IMR-90 (cell line): ENCODE data around the gene LTC4S. TPM values are rescaled to one million over a fixed set of nuclear protein-coding genes. Genes with fewer than 3 reads are reported as not detected.
A peak's percentile ranks its signal among the peaks of the same experiment; 100 is the strongest.

ENCODE experiments used
- ATAC-seq: fragments of 200-7000 bp; cut with Tn5 transposase; 2 replicates; pipeline ENCODE4 v1.9.1; 2020; ENCODE audit warnings: low read depth, mild to moderate bottlenecking, moderate library complexity
- BruUV-seq: library from RNA; stranded (reverse); fragments of 400-500 nt; replicated peaks from 2 replicates; lab custom pipeline; 2021; lab: Mats Ljungman, UMichigan
- CTCF ChIA-PET: fragments of 300-600 bp; formaldehyde crosslinking; extraction: SDS; loops from one replicate; lab custom pipeline; 2021; ENCODE audit warnings: antibody characterized with exemption; lab: Yijun Ruan, JAX
- POLR2A ChIA-PET: fragments of 300-600 bp; sonication (Branson Sonifier 250); formaldehyde crosslinking; loops from one replicate; lab custom pipeline; 2022; ENCODE audit warnings: antibody characterized with exemption; ENCODE audit not compliant: unreplicated experiment; lab: Charles Lee
- DNase-seq: peaks from one replicate; pipeline ENCODE4 v3.0.0; 2013
- H2AFZ ChIP-seq: replicated peaks from 2 replicates; pipeline ENCODE3; 2013; ENCODE audit warnings: low read length, mild to moderate bottlenecking; ENCODE audit not compliant: poor library complexity
- H2AK5ac ChIP-seq: 2 replicates; pipeline ENCODE4 v1.6.1; 2013; ENCODE audit warnings: low read depth, low read length, inconsistent platforms
- H2AK9ac ChIP-seq: replicated peaks from 2 replicates; pipeline ENCODE3; 2013; ENCODE audit warnings: mild to moderate bottlenecking, low read depth, low read length, moderate library complexity; ENCODE audit not compliant: poor library complexity
- H2BK120ac ChIP-seq: 2 replicates; pipeline ENCODE4 v1.6.1; 2013; ENCODE audit warnings: low read depth, low read length, inconsistent platforms
- H2BK15ac ChIP-seq: 3 replicates; pipeline ENCODE4 v1.6.1; 2013; ENCODE audit warnings: low read depth, low read length, inconsistent platforms
- H2BK20ac ChIP-seq: 2 replicates; pipeline ENCODE4 v1.6.1; 2013; ENCODE audit warnings: low read depth, mild to moderate bottlenecking, inconsistent platforms, low read length, moderate library complexity
- H2BK5ac ChIP-seq: 2 replicates; pipeline ENCODE4 v1.6.1; 2013; ENCODE audit warnings: mild to moderate bottlenecking, low read depth, low read length, inconsistent platforms; ENCODE audit not compliant: poor library complexity, severe bottlenecking
- H3K14ac ChIP-seq: replicated peaks from 2 replicates; pipeline ENCODE4 v1.6.1; 2013; ENCODE audit warnings: low read depth, low read length, inconsistent platforms
- H3K18ac ChIP-seq: 2 replicates; pipeline ENCODE4 v1.6.1; 2013; ENCODE audit warnings: low read depth, low read length, control low read depth
- H3K23ac ChIP-seq: 2 replicates; pipeline ENCODE4 v1.6.1; 2013; ENCODE audit warnings: low read depth, low read length, inconsistent platforms
- H3K27ac ChIP-seq: 2 replicates; pipeline ENCODE4 v1.5.1; 2013; ENCODE audit warnings: mild to moderate bottlenecking, control low read depth, low read length; ENCODE audit not compliant: insufficient read depth
- H3K27me3 ChIP-seq: 2 replicates; pipeline ENCODE4 v1.6.1; 2013; ENCODE audit warnings: low read length; ENCODE audit not compliant: control insufficient read depth, insufficient read depth
- H3K36me3 ChIP-seq: 2 replicates; pipeline ENCODE4 v1.6.1; 2013; ENCODE audit warnings: low read length, mixed read lengths; ENCODE audit not compliant: control insufficient read depth, insufficient read depth
- H3K4ac ChIP-seq: 2 replicates; pipeline ENCODE4 v1.6.1; 2013; ENCODE audit warnings: low read depth, low read length, inconsistent platforms
- H3K4me1 ChIP-seq: 2 replicates; pipeline ENCODE4 v1.6.1; 2013; ENCODE audit warnings: low read length, mixed read lengths; ENCODE audit not compliant: control insufficient read depth, insufficient read depth
- H3K4me2 ChIP-seq: 2 replicates; pipeline ENCODE4 v1.6.1; 2013; ENCODE audit warnings: low read depth, mild to moderate bottlenecking, control low read depth, low read length, moderate library complexity
- H3K4me3 ChIP-seq: 2 replicates; pipeline ENCODE4 v1.5.1; 2013; ENCODE audit warnings: low read depth, mild to moderate bottlenecking, control low read depth, low read length, moderate library complexity; ENCODE audit not compliant: insufficient read depth
- H3K56ac ChIP-seq: 2 replicates; pipeline ENCODE4 v1.6.1; 2013; ENCODE audit warnings: low read length, inconsistent platforms; ENCODE audit not compliant: insufficient read depth; ENCODE audit errors: extremely low read depth
- H3K79me1 ChIP-seq, 2 experiments: 2 replicates each; pipeline ENCODE4 v1.6.1; 2013; ENCODE audit warnings: low read length in 2 of 2, inconsistent platforms in 1 of 2, low read depth in 1 of 2
- H3K9ac ChIP-seq: 2 replicates; pipeline ENCODE4 v1.6.1; 2013; ENCODE audit warnings: low read depth, low read length, control low read depth
- H3K9me1 ChIP-seq: 2 replicates; pipeline ENCODE4 v1.6.1; 2013; ENCODE audit warnings: low read length, inconsistent platforms; ENCODE audit not compliant: insufficient read depth
- H3K9me3 ChIP-seq: 2 replicates; pipeline ENCODE4 v1.6.1; 2013; ENCODE audit warnings: low read length; ENCODE audit not compliant: control insufficient read depth, insufficient read depth
- H4K20me1 ChIP-seq: 2 replicates; pipeline ENCODE4 v1.6.1; 2013; ENCODE audit warnings: low read length, inconsistent platforms; ENCODE audit not compliant: insufficient read depth
- H4K5ac ChIP-seq: 2 replicates; pipeline ENCODE4 v1.6.1; 2013; ENCODE audit warnings: mild to moderate bottlenecking, low read depth, low read length, control low read depth
- H4K8ac ChIP-seq, 2 experiments: 2 replicates each; pipeline ENCODE4 v1.6.1; 2013; ENCODE audit warnings: low read depth in 2 of 2, low read length in 2 of 2, control low read depth in 1 of 2, inconsistent platforms in 1 of 2
- H4K91ac ChIP-seq: 2 replicates; pipeline ENCODE4 v1.6.1; 2013; ENCODE audit warnings: low read depth, low read length, inconsistent platforms; ENCODE audit not compliant: insufficient read depth
- BHLHE40 ChIP-seq: fragments of 150-350 bp; IDR thresholded peaks from 2 replicates; pipeline ENCODE4 v1.6.1; 2016; ENCODE audit warnings: mild to moderate bottlenecking, low read depth, low read length
- MAFK ChIP-seq: IDR thresholded peaks from 2 replicates; pipeline ENCODE4 v1.6.1; 2012; ENCODE audit warnings: low read depth, low read length, improper control_type of control experiment
- NFE2L2 ChIP-seq: fragments of 150-350 bp; IDR thresholded peaks from 2 replicates; pipeline ENCODE4 v1.6.1; 2016; ENCODE audit warnings: low read depth, mild to moderate bottlenecking, low read length
- POLR2A ChIP-seq: IDR thresholded peaks from 2 replicates; pipeline ENCODE4 v1.6.1; 2012; ENCODE audit warnings: mild to moderate bottlenecking, low read depth, low read length
- SMC3 ChIP-seq: fragments of 150-350 bp; IDR thresholded peaks from 2 replicates; pipeline ENCODE4 v1.6.1; 2016; ENCODE audit warnings: low read depth, mild to moderate bottlenecking, antibody characterized with exemption, low read length, moderate library complexity
- WGBS, 2 experiments: methylation state at CpG; one replicate each; pipeline versions ENCODE4 v1.1.5 to v1.1.7; 2013; ENCODE audit warnings: missing lambda C conversion rate in 2 of 2; ENCODE audit not compliant: insufficient read length in 1 of 2; ENCODE audit errors: extremely low coverage in 2 of 2; 5-methylcytosine and 5-hydroxymethylcytosine counted together
- dilution Hi-C: fragments of 300-500 bp; cut with HindIII; formaldehyde crosslinking; loops from one replicate; pipeline ENCODE4 v1.14.3; 2018; ENCODE audit warnings: low sequenced_read_pairs; ENCODE audit not compliant: unreplicated experiment
- in situ Hi-C: fragments of 300-500 bp; cut with MboI; formaldehyde crosslinking; loops from 3 replicates; pipeline ENCODE4 v1.14.3; 2019; ENCODE audit warnings: low sequenced_read_pairs, inconsistent platforms, mixed read lengths
- intact Hi-C: fragments of 100-400 bp; cut with micrococcal nuclease; formaldehyde crosslinking; loops from 2 replicates; pipeline ENCODE4 v1.10.0; 2022
- polyA plus RNA-seq, 3 experiments: library from polyadenylated mRNA; depleted of rRNA; stranded (reverse); fragments of >200 nt; gene quantifications; 2 replicates each; pipeline ENCODE4 v1.2.3, GENCODE V29; 2012; ENCODE audit warnings: low replicate concordance in 1 of 3
- total RNA-seq: library from RNA; depleted of rRNA; stranded (reverse); fragments of >200 nt; gene quantifications from 2 replicates; pipeline ENCODE4 v1.2.3, GENCODE V29; 2012
- TF ChIP-seq, protein P1 (sequence below): fragments of 150-350 bp; IDR thresholded peaks from 2 replicates; pipeline ENCODE4 v1.6.1; 2016; ENCODE audit warnings: low read depth, mild to moderate bottlenecking, low read length, moderate library complexity, borderline replicate concordance

Gene LTC4S
- total and polyA plus RNA-seq, 2 of the 4 experiments (the other 2 are of a cell fraction) = 0.72 TPM; not detected in 1

DNA sequence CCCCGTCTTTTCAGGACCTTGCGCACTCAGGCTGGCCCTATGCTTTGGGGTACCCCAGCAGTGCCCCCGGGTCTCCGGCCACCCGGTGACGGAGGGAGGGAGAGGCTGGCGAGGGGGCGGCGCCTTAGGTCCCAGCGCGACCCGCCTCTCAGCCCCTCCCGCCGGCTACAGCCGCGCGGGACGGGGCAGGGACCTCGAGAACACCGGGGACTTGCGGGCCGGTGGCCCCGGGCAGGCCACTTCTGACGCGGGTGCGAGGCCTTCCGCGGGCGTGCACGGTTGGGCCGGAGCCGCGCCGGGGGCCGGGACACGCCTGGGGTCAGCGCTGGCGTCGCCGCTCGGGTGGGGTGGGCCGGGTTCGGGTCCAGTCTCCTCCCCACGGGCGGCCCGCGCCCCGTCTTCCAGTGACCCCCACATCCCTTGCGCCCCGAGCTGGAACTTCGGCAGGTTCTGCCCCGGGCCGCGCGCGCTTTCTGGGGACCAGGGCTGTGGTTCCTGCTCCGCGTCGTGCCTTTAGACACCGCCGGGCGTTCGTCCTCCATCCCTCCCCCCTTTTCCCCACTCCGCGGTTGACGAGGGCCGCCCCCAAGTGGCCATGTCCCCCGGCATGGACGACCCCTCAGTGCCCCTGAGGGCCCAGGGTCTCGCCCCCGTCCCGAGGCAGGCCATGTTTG is 23.1 kb downstream of the LTC4S start:
- Histone ChIP-seq H3K9me3 (no peaks in the 10 kb centered on the region), H2BK20ac (no peak overlapping the region), H4K20me1 (peaks cover 13% of the 10 kb centered on the region), H3K4me3 (no peak overlapping the region), H4K91ac (no peak overlapping the region), H3K4me2 (no peak overlapping the region), H2AK5ac (no peak overlapping the region), H3K4me1 (peaks cover 21% of the 10 kb centered on the region), H2BK15ac (no peak overlapping the region; the same call in 2 of the 3 replicates), H4K8ac (no peak overlapping the region), H3K23ac (no peak overlapping the region), H3K56ac (no peak overlapping the region), H3K4ac (no peak overlapping the region), H3K27me3 (no peaks in the 10 kb centered on the region), H2AK9ac (peak overlapping the region; percentile 2), H3K9me1 (peaks cover 20% of the 10 kb centered on the region), H3K14ac (no peak overlapping the region), H2BK5ac (no peak overlapping the region), H4K5ac (no peak overlapping the region), H2AFZ (peak overlapping the region; percentile 5), H3K79me1 (peaks cover 4 to 23% of the 10 kb centered on the region in 2 experiments), H3K18ac (no peak overlapping the region; the same call in 1 of the 2 replicates), H2BK120ac (no peak overlapping the region), H3K9ac (no peak overlapping the region), H3K36me3 (peaks cover 17% of the 10 kb centered on the region), H3K27ac (no peak overlapping the region)
- ChIA-PET POLR2A (no interaction called here), CTCF (no interaction called here)
- intact Hi-C loops = no loop called here
- no TSS peak for BruUV-seq
- TF ChIP-seq POLR2A (no peak), SMC3 (no peak), BHLHE40 (no peak), MAFK (no peak), NFE2L2 (no peak)
- TF ChIP-seq, protein P1, sequence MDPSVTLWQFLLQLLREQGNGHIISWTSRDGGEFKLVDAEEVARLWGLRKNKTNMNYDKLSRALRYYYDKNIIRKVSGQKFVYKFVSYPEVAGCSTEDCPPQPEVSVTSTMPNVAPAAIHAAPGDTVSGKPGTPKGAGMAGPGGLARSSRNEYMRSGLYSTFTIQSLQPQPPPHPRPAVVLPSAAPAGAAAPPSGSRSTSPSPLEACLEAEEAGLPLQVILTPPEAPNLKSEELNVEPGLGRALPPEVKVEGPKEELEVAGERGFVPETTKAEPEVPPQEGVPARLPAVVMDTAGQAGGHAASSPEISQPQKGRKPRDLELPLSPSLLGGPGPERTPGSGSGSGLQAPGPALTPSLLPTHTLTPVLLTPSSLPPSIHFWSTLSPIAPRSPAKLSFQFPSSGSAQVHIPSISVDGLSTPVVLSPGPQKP = no peak
- dilution Hi-C loops = no loop called here
- no peak for DNase-seq
- 20% methylated on average over 30 of the region's 72 CpGs; no CpG with 5 or more reads in 1 of the 2 experiments for WGBS, 2 experiments
- ATAC-seq = no peak
- in situ Hi-C loops = no loop called here
